GM23248 (cell line): ENCODE results near the gene HINFP.

ENCODE experiments used
- EZH2 ChIP-seq: fragments of 200-600 bp; sonication (generic); IDR thresholded peaks from 2 replicates; pipeline ENCODE4 v1.6.1; 2018; ENCODE audit warnings: antibody characterized with exemption, mild to moderate bottlenecking; ENCODE audit not compliant: insufficient read depth, poor library complexity, severe bottlenecking
- EZH2phosphoT487 ChIP-seq: fragments of 200-600 bp; sonication (generic); IDR thresholded peaks from 2 replicates; pipeline ENCODE4 v1.6.1; 2018; ENCODE audit warnings: antibody characterized with exemption, moderate library complexity, mild to moderate bottlenecking, low read depth; ENCODE audit not compliant: insufficient read depth

DNA sequence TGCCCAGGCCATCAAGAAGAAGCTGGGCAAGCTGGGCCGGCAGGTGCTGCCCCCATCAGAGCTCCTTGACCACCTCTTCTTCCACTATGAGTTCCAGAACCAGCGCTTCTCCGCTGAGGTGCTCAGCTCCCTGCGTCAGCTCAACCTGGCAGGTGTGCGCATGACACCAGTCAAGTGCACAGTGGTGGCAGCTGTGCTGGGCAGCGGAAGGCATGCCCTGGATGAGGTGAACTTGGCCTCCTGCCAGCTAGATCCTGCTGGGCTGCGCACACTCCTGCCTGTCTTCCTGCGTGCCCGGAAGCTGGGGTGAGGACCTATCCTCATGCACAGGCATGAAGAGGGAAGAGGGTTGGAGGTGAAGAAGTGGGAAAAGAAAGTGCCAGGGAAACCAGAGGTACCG is 58.6 kb downstream of the HINFP start:
- no peak for TF ChIP-seq EZH2
- no peak for TF ChIP-seq EZH2phosphoT487
